Stimulated activated naive CD4-positive, alpha-beta T cell treated with Interleukin-2 at 50 U/mL for 16 hours (primary cell): ENCODE measurements around the gene MBOAT2.
"Not testable (repeated sequence)": the region's sequence is repeated elsewhere in the genome, so short reads cannot be mapped to it uniquely, and the experiment has no call there.

ENCODE experiments used
- DNase-seq: peaks from one replicate; lab custom pipeline; 2025; lab: John Stamatoyannopoulos, UW

MBOAT2 gene, protein sequence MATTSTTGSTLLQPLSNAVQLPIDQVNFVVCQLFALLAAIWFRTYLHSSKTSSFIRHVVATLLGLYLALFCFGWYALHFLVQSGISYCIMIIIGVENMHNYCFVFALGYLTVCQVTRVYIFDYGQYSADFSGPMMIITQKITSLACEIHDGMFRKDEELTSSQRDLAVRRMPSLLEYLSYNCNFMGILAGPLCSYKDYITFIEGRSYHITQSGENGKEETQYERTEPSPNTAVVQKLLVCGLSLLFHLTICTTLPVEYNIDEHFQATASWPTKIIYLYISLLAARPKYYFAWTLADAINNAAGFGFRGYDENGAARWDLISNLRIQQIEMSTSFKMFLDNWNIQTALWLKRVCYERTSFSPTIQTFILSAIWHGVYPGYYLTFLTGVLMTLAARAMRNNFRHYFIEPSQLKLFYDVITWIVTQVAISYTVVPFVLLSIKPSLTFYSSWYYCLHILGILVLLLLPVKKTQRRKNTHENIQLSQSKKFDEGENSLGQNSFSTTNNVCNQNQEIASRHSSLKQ

DNA sequence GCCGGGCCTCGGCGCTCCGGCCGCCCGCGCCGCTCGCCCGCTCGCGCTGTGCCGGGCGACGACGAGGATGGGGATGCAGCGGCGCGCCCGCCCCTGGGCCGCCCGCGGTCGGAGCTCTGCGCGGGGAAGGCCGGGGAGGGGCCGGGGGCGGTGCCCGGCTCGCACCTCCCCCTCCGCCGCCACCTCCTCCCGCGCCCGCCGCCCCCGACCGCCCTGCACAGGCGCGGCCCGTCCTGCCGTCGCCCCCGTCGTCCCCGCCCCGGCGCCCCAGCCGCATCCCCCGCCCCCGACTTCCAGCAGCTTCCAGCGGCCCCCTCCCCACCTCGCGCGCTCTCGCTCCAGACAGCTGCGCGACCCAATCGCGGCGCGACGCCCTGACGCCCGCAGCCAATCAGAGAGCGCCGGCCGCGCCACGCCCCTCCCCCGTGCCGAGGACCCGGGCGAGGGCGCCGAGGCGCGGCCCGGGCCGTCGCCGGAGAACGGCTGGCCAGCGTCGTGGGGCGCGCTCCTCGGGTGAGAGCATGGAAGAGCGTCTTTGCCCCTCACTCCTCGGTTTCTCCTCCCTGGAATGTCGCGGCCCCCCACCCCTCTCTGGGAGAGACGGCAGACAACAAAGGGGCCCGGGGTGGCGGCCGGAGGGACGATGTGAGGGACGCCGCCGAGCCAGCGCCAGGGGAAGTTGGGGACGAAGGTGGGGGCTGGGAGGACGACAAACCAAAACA, at the start of gene MBOAT2:
Gene MBOAT2, minus strand, starts transcription at position 69 of the 722 bp plus-strand sequence. CDS start 70 bp downstream, outside the sequence.
- peak; percentile 77 for DNase-seq

GRCh38 chr2:9052821-9053533, 49.5 kb upstream of the MBOAT2 start:
- no peak for DNase-seq

- not testable (repeated sequence) for DNase-seq
Observed at GRCh38 chr2:9051451-9051850, 48.0 kb upstream of the MBOAT2 start.

GRCh38 chr2:9050122-9050809, 46.8 kb upstream of the MBOAT2 start:
- no peak for DNase-seq

DNA sequence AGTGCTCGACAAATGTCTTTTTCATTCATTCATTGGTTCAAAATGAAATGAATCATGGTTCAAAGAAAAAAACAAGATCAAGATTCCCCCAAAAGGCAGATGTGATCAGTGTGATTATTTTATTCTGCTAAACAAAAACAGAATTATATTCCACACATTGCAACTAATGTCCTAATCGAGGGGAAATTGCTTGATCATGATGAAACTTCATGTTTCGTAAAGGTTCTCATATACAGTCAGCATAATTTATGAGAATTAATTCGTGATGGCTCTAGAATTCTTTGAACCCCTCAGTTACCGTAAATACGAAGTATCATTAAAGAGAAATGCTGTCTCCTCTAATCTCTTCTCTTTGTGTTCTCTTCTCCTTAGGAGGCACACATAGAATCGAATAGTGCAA, 42.1 kb upstream of the MBOAT2 start:
- DNase-seq = no peak

DNA sequence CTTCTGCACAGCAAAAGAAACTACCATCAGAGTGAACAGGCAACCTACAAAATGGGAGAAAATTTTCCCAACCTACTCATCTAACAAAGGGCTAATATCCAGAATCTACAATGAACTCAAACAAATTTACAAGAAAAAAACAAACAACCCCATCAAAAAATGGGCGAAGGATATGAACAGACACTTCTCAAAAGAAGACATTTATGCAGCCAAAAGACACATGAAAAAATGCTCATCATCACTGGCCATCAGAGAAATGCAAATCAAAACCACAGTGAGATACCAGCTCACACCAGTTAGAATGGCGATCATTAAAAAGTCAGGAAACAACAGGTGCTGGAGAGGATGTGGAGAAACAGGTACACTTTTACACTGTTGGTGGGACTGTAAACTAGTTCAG, 40.0 kb upstream of the MBOAT2 start:
- not testable (repeated sequence) for DNase-seq

GRCh38 chr2:9037166-9037565, 33.7 kb upstream of the MBOAT2 start:
- no peak for DNase-seq

GRCh38 chr2:9033385-9034168, 30.1 kb upstream of the MBOAT2 start:
- no peak for DNase-seq

- DNase-seq = no peak
Observed at GRCh38 chr2:9032536-9033255, 29.2 kb upstream of the MBOAT2 start.

DNA sequence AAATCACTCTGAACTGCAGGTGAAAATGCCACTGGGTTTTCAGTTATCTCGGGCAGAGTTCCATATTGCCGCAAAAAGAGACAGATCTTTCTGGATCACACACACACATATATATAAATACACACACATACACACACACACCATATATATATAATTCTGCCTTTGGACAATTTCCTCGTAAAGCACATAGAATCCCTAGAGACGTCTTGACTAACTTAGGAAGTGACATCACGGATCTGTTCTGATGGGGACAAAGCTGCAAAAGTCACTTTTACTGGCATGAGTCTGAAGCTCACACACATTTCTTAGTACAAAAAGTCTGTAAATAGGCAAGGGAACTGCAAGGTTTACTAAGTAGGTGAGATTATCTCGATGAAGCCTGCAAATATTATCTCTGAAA, 28.6 kb upstream of the MBOAT2 start:
- no peak for DNase-seq

GRCh38 chr2:9031246-9031645, 27.8 kb upstream of the MBOAT2 start:
- no peak for DNase-seq

- DNase-seq = no peak
Observed at GRCh38 chr2:9030841-9031240, 27.4 kb upstream of the MBOAT2 start.

DNA sequence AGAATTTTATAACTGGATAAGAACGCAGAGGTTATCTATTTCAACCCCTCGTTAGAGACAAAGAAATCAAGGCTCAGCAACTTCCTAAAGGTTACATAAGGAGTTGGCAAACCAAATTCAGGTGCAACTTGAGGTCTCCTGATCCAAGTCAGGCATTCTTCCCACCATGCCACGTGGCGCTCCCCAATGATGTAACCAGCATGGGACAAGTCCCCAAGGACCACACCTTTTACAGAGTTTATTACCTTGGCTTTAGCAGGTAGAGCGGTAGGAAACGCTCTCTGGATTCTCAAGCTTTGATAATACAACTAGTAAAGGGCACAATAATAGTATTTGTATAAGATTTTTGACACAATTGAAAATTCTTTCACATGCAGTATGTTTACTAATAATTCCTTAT, 26.7 kb upstream of the MBOAT2 start:
- DNase-seq = no peak

- no peak for DNase-seq
Observed at GRCh38 chr2:9029721-9030120, 26.2 kb upstream of the MBOAT2 start.

GRCh38 chr2:9027884-9028283, 24.4 kb upstream of the MBOAT2 start:
- no peak for DNase-seq

DNA sequence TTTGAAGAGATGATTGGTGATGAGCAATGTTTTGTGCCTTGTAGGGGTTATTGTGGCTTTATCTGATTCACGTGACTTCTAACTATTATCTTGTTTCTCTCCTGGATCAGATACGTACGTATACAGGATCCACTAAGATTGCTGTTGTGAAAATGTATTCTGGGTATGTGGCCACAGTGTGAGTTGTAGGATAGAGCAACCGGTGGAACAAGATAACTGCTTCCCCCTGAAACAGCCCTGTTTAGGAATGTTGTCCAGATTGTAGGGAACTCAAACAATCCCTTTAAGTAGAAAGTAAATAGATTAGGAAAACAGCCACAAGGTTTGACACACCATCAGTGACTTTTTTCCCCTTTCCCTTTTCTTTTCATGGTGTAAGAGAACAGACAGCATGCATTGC, 22.3 kb upstream of the MBOAT2 start:
- no peak for DNase-seq

DNA sequence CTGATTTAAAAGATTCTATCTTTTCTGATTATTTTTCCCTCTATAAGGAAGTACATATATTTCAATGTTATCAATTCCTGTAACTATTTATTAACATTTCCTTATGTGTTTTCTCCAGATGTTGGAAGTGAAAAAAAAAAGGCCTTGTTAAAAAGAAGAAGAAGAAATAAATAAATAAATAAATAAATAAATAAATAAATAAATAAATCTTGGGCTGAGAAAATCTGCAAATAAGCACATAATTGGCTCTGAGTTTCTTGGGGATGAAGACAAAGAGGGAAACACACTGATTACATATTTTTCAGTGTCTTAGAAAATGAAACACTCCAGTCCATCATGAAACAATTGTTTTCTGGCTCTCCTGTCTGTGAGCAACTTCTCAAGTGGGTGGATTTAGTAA, 21.1 kb upstream of the MBOAT2 start:
- DNase-seq = no peak

DNA sequence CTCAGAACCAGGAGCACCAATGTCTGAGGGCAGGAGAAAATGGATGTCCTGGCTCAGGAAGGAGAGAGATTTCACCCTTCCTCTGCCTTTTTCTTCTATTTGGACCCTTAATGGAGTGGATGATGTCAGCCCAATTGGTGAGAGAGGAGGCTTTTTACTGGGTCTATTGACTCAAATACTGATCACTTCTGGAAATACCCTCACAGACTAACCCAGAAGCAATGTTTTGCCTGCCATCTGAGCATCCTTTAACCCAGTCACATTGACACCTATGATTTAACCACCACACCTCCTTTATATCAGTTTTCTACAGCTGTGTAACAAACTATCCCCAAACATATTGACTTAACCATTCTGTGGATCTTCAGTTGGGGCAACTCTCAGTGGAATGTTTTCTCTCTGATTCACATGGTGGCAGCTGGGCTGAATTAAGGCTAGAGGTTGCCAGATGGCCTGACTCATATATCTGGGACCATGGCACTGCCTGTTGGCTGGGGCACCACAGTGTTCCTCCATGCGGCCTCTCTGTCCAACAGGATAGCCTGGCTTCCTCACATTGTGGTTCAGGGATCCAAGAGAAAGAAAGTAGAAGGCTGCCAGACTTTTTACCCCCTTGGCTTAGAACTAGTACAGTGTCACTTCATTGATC, 18.2 kb upstream of the MBOAT2 start:
- DNase-seq = no peak

- no peak for DNase-seq
Observed at GRCh38 chr2:9020267-9020666, 16.8 kb upstream of the MBOAT2 start.

DNA sequence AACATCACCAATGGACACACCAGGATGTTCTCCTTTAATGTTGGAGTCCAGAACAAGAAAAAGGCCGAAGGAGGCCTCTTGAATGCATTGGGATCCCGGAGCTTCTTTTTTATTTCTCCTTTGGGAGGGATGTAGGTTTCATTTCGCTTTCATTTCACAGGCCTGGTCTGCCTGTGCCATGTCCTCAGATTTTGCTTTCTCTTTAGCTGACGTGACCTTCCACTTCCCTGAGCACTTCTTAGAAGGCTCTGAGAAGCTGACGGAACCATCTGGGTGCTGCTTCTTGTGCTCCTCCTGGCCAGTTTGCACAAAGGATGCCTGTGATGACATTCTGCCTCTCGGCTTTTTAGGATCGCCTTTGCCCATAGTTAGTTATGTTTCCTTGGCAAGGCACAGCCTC, 15.1 kb upstream of the MBOAT2 start:
- DNase-seq = no peak
